HepG2 (cell line): ENCODE results near the gene EHBP1. TPM values are rescaled to one million over a fixed set of nuclear protein-coding genes. Genes with fewer than 3 reads are reported as not detected.
A peak's percentile ranks its signal among the peaks of the same experiment; 100 is the strongest.

Source experiments
- EEA1 ChIP-seq: sonication (generic); formaldehyde crosslinking; IDR thresholded peaks from 2 replicates; pipeline ENCODE4 v1.5.1; 2020; ENCODE audit warnings: mild to moderate bottlenecking, missing genetic modification reagents, borderline replicate concordance
- HNRNPUL1 ChIP-seq: fragments of 200-400 bp; formaldehyde crosslinking; IDR thresholded peaks from 2 replicates; pipeline ENCODE4 v1.6.1; 2017; ENCODE audit warnings: low read depth, mild to moderate bottlenecking, low read length, moderate library complexity
- ISL2 ChIP-seq: sonication (generic); formaldehyde crosslinking; IDR thresholded peaks from 2 replicates; pipeline ENCODE4 v1.5.0; 2020; ENCODE audit warnings: missing genetic modification reagents
- KLF9 ChIP-seq: IDR thresholded peaks from 2 replicates; pipeline ENCODE4 v1.6.1; 2016; ENCODE audit warnings: low read depth
- MEIS1 ChIP-seq: sonication (generic); formaldehyde crosslinking; IDR thresholded peaks from 2 replicates; pipeline ENCODE4 v1.9.0; 2021; ENCODE audit warnings: mild to moderate bottlenecking, missing genetic modification reagents, moderate library complexity, borderline replicate concordance
- MTF1 ChIP-seq: sonication (generic); formaldehyde crosslinking; IDR thresholded peaks from 2 replicates; pipeline ENCODE4 v1.5.0; 2020; ENCODE audit warnings: missing genetic modification reagents
- MXD1 ChIP-seq: sonication (generic); formaldehyde crosslinking; IDR thresholded peaks from 2 replicates; pipeline ENCODE4 v1.4.0; 2020; ENCODE audit warnings: mild to moderate bottlenecking, missing genetic modification reagents
- NAIF1 ChIP-seq: sonication (generic); formaldehyde crosslinking; IDR thresholded peaks from 2 replicates; pipeline ENCODE4 v1.5.0; 2020; ENCODE audit warnings: mild to moderate bottlenecking, missing genetic modification reagents, borderline replicate concordance
- NFRKB ChIP-seq: fragments of 450-650 bp; IDR thresholded peaks from 2 replicates; pipeline ENCODE4 v1.6.1; 2017
- NFYC ChIP-seq: IDR thresholded peaks from 2 replicates; pipeline ENCODE4 v1.6.1; 2016; ENCODE audit warnings: missing genetic modification reagents, missing compliant biosample characterization
- PHF21A ChIP-seq: sonication (generic); formaldehyde crosslinking; IDR thresholded peaks from 2 replicates; pipeline ENCODE4 v1.5.0; 2020; ENCODE audit warnings: mild to moderate bottlenecking, missing genetic modification reagents
- RAD51 ChIP-seq: fragments of 450-650 bp; IDR thresholded peaks from 2 replicates; pipeline ENCODE4 v1.6.1; 2016; ENCODE audit warnings: borderline replicate concordance
- RBM22 ChIP-seq: fragments of 200-400 bp; formaldehyde crosslinking; optimal IDR thresholded peaks from 2 replicates; pipeline ENCODE3; 2017; ENCODE audit warnings: mild to moderate bottlenecking, low read length, moderate library complexity
- ZC3H4 ChIP-seq: sonication (generic); formaldehyde crosslinking; IDR thresholded peaks from 2 replicates; pipeline ENCODE4 v1.4.0; 2020; ENCODE audit warnings: missing genetic modification reagents, borderline replicate concordance
- ZIK1 ChIP-seq: sonication (generic); formaldehyde crosslinking; IDR thresholded peaks from 2 replicates; pipeline ENCODE4 v1.5.0; 2020; ENCODE audit warnings: mild to moderate bottlenecking, low read depth, missing genetic modification reagents, borderline replicate concordance
- ZNF44 ChIP-seq: sonication (generic); formaldehyde crosslinking; IDR thresholded peaks from 2 replicates; pipeline ENCODE4 v1.5.1; 2020; ENCODE audit warnings: mild to moderate bottlenecking, missing genetic modification reagents
- ZNF552 ChIP-seq: sonication (generic); formaldehyde crosslinking; IDR thresholded peaks from 2 replicates; pipeline ENCODE4 v1.9.0; 2022; ENCODE audit warnings: missing genetic modification reagents, mild to moderate bottlenecking, borderline replicate concordance
- ZNF713 ChIP-seq: sonication (generic); formaldehyde crosslinking; IDR thresholded peaks from 2 replicates; pipeline ENCODE4 v1.4.0; 2020; ENCODE audit warnings: mild to moderate bottlenecking, missing genetic modification reagents
- ZNF746 ChIP-seq: sonication (generic); formaldehyde crosslinking; IDR thresholded peaks from 2 replicates; pipeline ENCODE4 v1.8.0; 2022; ENCODE audit warnings: mild to moderate bottlenecking, missing genetic modification reagents
- ZSCAN20 ChIP-seq: sonication (generic); formaldehyde crosslinking; IDR thresholded peaks from 2 replicates; pipeline ENCODE4 v1.4.0; 2020; ENCODE audit warnings: missing genetic modification reagents, mild to moderate bottlenecking, borderline replicate concordance
- polyA plus RNA-seq, 8 experiments: library from polyadenylated mRNA; depleted of rRNA in 3 of 8; stranded (reverse) in 7 of 8; unstranded in 1 of 8; fragments of >200 nt; fragmentation: Illumina TruSeq in 4 of 8; extraction: Trizol in 4 of 8; gene quantifications; 2 replicates each; pipeline versions ENCODE4 v1.2.1 to v1.2.3, GENCODE V29; 2011 to 2016; ENCODE audit warnings: low read depth in 4 of 8, missing spikeins in 1 of 8, mixed read lengths in 1 of 8; ENCODE audit not compliant: insufficient read depth in 1 of 8
- total RNA-seq, 5 experiments: library from RNA; depleted of rRNA; stranded (reverse); fragments of >200 nt; fragmentation: Illumina TruSeq; extraction: Trizol; gene quantifications; 2 replicates each; pipeline ENCODE4 v1.2.3, GENCODE V29; 2016; ENCODE audit warnings: low read depth in 1 of 5
- TF ChIP-seq, protein P1 (sequence below): sonication (generic); formaldehyde crosslinking; IDR thresholded peaks from 2 replicates; pipeline ENCODE4 v1.4.0; 2020; ENCODE audit warnings: missing genetic modification reagents
- TF ChIP-seq, protein P2 (sequence below), 2 experiments: sonication (generic) in 1 of 2; formaldehyde crosslinking in 1 of 2; IDR thresholded peaks; 2 replicates each; pipeline versions ENCODE4 v1.6.1 to v1.9.0; 2014 to 2022; ENCODE audit warnings: antibody characterized with exemption in 1 of 2, borderline replicate concordance in 1 of 2, inconsistent platforms in 1 of 2, low read depth in 1 of 2, missing genetic modification reagents in 1 of 2

Gene EHBP1
- total and polyA plus RNA-seq, 2 of the 13 experiments (the other 11 are each of a cell fraction or from before 2014, with no cell fraction given) = 93.5 to 146 TPM

DNA sequence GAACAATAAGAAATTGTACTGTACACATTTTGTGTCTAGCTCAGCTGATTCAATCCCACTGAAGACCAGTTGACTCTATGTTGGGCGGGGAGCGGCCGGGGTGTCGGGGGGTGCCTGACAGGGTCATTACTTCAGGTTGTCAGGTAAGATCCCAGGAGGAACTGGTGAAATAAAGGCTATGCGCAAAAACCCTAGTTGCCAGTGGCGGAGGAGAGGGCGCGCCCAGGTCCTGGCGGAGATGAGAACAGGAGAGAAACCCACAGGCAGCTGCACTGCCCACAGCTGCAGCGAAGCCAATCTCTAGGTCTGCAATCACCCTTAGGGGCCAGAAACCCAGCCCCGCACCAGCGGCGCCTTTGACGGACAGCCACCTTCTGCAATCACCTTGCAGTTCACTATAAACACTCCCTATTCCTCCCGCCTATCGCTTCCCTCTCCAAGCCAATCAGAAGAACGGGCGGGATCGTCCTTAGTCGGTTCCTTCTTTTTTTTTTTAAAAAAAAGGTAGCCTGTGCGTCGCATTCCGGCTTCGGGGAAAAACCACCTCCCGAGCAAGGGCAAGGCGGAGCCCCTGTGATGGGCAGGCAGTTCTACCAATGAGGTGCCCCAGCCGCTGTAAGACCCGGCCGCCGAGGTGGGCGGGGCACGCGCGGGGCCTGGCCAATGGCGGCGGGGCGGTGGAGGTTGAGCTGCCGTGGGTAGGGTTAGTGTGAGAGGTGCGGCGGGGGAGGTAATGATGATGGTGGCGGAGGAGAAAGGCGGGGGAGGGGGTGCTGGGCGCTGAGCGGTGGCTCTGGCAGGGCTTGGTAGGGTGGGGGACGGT is at the start of gene EHBP1 (continued):
- TF ChIP-seq EEA1 (CRISPR knock-in tag) (0 out of 2 replicates have a peak, but pooled peaks have one; percentile 4), HNRNPUL1 (no peak), ISL2 (peak; percentile 44; the same call in 1 of the 2 replicates), RAD51 (peak; percentile 44; the same call in 1 of the 2 replicates), ZIK1 (0 out of 2 replicates have a peak, but pooled peaks have one; percentile 23), MEIS1 (CRISPR knock-in tag) (no peak), ZNF44 (0 out of 2 replicates have a peak, but pooled peaks have one; percentile 83), MXD1 (CRISPR knock-in tag) (peak; percentile 44; the same call in 1 of the 2 replicates), ZNF552 (CRISPR knock-in tag) (no peak), PHF21A (CRISPR knock-in tag) (peak; percentile 97), RBM22 (peak; percentile 53), ZSCAN20 (CRISPR knock-in tag) (peak; percentile 70; the same call in 1 of the 2 replicates), NFRKB (no peak), ZNF746 (CRISPR knock-in tag) (peak; percentile 79; the same call in 1 of the 2 replicates), ZNF713 (CRISPR knock-in tag) (no peak), ZC3H4 (CRISPR knock-in tag) (no peak), NAIF1 (CRISPR knock-in tag) (peak; percentile 35; the same call in 1 of the 2 replicates), KLF9 (CRISPR knock-in tag) (0 out of 2 replicates have a peak, but pooled peaks have one; percentile 22), NFYC (peak; percentile 95), MTF1 (no peak)
- TF ChIP-seq, protein P1, sequence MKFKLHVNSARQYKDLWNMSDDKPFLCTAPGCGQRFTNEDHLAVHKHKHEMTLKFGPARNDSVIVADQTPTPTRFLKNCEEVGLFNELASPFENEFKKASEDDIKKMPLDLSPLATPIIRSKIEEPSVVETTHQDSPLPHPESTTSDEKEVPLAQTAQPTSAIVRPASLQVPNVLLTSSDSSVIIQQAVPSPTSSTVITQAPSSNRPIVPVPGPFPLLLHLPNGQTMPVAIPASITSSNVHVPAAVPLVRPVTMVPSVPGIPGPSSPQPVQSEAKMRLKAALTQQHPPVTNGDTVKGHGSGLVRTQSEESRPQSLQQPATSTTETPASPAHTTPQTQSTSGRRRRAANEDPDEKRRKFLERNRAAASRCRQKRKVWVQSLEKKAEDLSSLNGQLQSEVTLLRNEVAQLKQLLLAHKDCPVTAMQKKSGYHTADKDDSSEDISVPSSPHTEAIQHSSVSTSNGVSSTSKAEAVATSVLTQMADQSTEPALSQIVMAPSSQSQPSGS = 0 out of 2 replicates have a peak, but pooled peaks have one; percentile 36
- TF ChIP-seq, protein P2, sequence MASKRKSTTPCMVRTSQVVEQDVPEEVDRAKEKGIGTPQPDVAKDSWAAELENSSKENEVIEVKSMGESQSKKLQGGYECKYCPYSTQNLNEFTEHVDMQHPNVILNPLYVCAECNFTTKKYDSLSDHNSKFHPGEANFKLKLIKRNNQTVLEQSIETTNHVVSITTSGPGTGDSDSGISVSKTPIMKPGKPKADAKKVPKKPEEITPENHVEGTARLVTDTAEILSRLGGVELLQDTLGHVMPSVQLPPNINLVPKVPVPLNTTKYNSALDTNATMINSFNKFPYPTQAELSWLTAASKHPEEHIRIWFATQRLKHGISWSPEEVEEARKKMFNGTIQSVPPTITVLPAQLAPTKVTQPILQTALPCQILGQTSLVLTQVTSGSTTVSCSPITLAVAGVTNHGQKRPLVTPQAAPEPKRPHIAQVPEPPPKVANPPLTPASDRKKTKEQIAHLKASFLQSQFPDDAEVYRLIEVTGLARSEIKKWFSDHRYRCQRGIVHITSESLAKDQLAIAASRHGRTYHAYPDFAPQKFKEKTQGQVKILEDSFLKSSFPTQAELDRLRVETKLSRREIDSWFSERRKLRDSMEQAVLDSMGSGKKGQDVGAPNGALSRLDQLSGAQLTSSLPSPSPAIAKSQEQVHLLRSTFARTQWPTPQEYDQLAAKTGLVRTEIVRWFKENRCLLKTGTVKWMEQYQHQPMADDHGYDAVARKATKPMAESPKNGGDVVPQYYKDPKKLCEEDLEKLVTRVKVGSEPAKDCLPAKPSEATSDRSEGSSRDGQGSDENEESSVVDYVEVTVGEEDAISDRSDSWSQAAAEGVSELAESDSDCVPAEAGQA (IDR thresholded peaks at IDR 0.05; ENCODE audit: low read depth) = 0 out of 2 replicates have a peak, but pooled peaks have one; percentile 2
- TF ChIP-seq, protein P2 (CRISPR knock-in tag; IDR thresholded peaks at IDR 0.05; ENCODE audit: borderline replicate concordance) = no peak
